Hepatocyte (in vitro differentiated cells): ENCODE data around the gene PAX3. TPM values are rescaled to one million over a fixed set of nuclear protein-coding genes. Genes with fewer than 3 reads are reported as not detected.

ENCODE experiments used
- DNase-seq: peaks from one replicate; pipeline ENCODE4 v3.0.0-alpha.2; 2016; ENCODE audit warnings: low spot score
- H2AFZ ChIP-seq: fragments of 200-600 bp; sonication (generic); 2 replicates; pipeline ENCODE4 v1.6.0; 2016; ENCODE audit warnings: antibody characterized with exemption, mild to moderate bottlenecking
- H3K27ac ChIP-seq: fragments of 200-600 bp; sonication (generic); 2 replicates; pipeline ENCODE4 v1.5.1; 2016; ENCODE audit warnings: mild to moderate bottlenecking
- H3K27me3 ChIP-seq: fragments of 200-600 bp; sonication (generic); 2 replicates; pipeline ENCODE4 v1.6.1; 2016
- H3K36me3 ChIP-seq: fragments of 200-600 bp; sonication (generic); replicated peaks from 2 replicates; pipeline ENCODE4 v1.5.1; 2016; ENCODE audit warnings: low read depth; ENCODE audit not compliant: insufficient read depth
- H3K4me1 ChIP-seq: fragments of 200-600 bp; sonication (generic); 2 replicates; pipeline ENCODE4 v1.5.1; 2016; ENCODE audit warnings: mild to moderate bottlenecking, moderate library complexity; ENCODE audit not compliant: insufficient read depth
- H3K4me2 ChIP-seq: fragments of 200-600 bp; sonication (generic); 2 replicates; pipeline ENCODE4 v1.6.0; 2016
- H3K4me3 ChIP-seq: fragments of 200-600 bp; sonication (generic); 2 replicates; pipeline ENCODE4 v1.5.1; 2016; ENCODE audit warnings: mild to moderate bottlenecking
- H3K79me2 ChIP-seq: fragments of 200-600 bp; sonication (generic); 2 replicates; pipeline ENCODE4 v1.6.0; 2017; ENCODE audit warnings: mild to moderate bottlenecking
- H3K9me2 ChIP-seq: fragments of 200-600 bp; sonication (generic); replicated peaks from 2 replicates; pipeline ENCODE4 v1.6.0; 2017; ENCODE audit warnings: mild to moderate bottlenecking; ENCODE audit not compliant: insufficient read depth
- H3K9me3 ChIP-seq: fragments of 200-600 bp; sonication (generic); 2 replicates; pipeline ENCODE4 v1.5.1; 2016; ENCODE audit warnings: low read depth, mild to moderate bottlenecking
- H4K20me1 ChIP-seq: fragments of 200-600 bp; sonication (generic); 2 replicates; pipeline ENCODE4 v1.6.0; 2016; ENCODE audit warnings: mild to moderate bottlenecking; ENCODE audit not compliant: insufficient read depth, poor library complexity, severe bottlenecking
- EZH2 ChIP-seq: fragments of 200-600 bp; sonication (generic); IDR thresholded peaks from 2 replicates; pipeline ENCODE4 v1.6.1; 2016; ENCODE audit warnings: antibody characterized with exemption, mild to moderate bottlenecking, borderline replicate concordance
- EZH2phosphoT487 ChIP-seq: fragments of 200-600 bp; sonication (generic); IDR thresholded peaks from one replicate; pipeline ENCODE4 v1.6.1; 2018; ENCODE audit warnings: antibody characterized with exemption, mild to moderate bottlenecking, low read depth, moderate library complexity; ENCODE audit not compliant: unreplicated experiment, severe bottlenecking
- WGBS: methylation state at CpG from one replicate; pipeline ENCODE4 v1.1.6; 2016; ENCODE audit warnings: low lambda C conversion rate; ENCODE audit errors: missing lambda C conversion rate; 5-methylcytosine and 5-hydroxymethylcytosine counted together
- polyA plus RNA-seq: library from polyadenylated mRNA; unstranded; fragments of >200 nt; fragmentation: Nextera tagmentation; extraction: Ambion mirVana; gene quantifications from 2 replicates; pipeline ENCODE4 v1.2.1, GENCODE V29; 2016
- total RNA-seq: library from RNA; depleted of rRNA; stranded (reverse); fragments of >200 nt; gene quantifications from 2 replicates; pipeline ENCODE4 v1.2.3, GENCODE V29; 2014
- TF ChIP-seq, protein P1 (sequence below): fragments of 200-600 bp; sonication (generic); IDR thresholded peaks from 2 replicates; pipeline ENCODE4 v1.5.1; 2016; ENCODE audit warnings: antibody characterized with exemption, mild to moderate bottlenecking; ENCODE audit not compliant: poor library complexity

Gene PAX3
- total and polyA plus RNA-seq, 2 experiments from 2014 or later = not detected

DNA sequence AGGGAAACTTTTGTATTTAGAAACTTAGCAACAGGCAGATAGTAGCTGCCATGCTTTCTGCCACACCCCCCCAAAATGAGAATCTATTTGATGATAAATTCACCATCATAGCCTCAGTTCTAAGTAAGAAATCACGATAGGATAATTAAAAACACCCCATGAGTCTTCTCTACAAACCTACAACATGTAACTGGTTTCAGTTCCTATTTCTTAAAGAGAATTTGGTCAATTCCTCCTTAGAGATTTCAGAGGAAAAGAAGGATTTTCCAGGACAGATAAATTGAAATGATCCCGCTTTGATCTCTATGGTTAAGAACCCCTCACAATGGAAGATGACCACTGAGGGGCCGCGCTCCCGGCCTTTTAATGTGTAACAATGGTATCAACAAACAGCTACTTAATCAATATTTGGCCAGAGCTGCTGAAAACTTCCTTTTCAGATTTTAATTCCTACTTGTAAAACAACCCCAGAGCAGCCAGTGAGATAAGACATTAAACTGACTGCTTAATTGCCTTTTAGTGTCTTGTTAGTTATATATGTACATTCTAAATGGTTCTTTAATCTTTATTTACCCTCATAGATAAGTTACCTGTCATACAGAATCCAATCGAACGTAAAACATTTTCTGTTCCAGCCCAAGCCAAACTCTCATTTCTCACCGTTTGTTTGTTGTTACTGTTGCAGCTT is 10.1 kb downstream of the PAX3 start:
- Histone ChIP-seq H3K79me2 (no peaks in the 10 kb centered on the region), H2AFZ (no peak overlapping the region), H3K9me3 (no peaks in the 10 kb centered on the region), H3K36me3 (no peaks in the 10 kb centered on the region), H3K27ac (no peak overlapping the region), H3K4me1 (no peaks in the 10 kb centered on the region), H3K9me2 (no peaks in the 10 kb centered on the region), H4K20me1 (no peaks in the 10 kb centered on the region), H3K4me2 (no peak overlapping the region), H3K4me3 (no peak overlapping the region), H3K27me3 (peaks cover 100% of the 10 kb centered on the region)
- 4% methylated on average over 8 of the region's 8 CpGs for WGBS
- TF ChIP-seq EZH2 (no peak), EZH2phosphoT487 (no peak)
- TF ChIP-seq, protein P1, sequence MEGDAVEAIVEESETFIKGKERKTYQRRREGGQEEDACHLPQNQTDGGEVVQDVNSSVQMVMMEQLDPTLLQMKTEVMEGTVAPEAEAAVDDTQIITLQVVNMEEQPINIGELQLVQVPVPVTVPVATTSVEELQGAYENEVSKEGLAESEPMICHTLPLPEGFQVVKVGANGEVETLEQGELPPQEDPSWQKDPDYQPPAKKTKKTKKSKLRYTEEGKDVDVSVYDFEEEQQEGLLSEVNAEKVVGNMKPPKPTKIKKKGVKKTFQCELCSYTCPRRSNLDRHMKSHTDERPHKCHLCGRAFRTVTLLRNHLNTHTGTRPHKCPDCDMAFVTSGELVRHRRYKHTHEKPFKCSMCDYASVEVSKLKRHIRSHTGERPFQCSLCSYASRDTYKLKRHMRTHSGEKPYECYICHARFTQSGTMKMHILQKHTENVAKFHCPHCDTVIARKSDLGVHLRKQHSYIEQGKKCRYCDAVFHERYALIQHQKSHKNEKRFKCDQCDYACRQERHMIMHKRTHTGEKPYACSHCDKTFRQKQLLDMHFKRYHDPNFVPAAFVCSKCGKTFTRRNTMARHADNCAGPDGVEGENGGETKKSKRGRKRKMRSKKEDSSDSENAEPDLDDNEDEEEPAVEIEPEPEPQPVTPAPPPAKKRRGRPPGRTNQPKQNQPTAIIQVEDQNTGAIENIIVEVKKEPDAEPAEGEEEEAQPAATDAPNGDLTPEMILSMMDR = no peak
- no peak for DNase-seq

- no peak for DNase-seq
- 32% methylated on average over 4 of the region's 4 CpGs for WGBS
- H3K4me2 ChIP-seq = no peak overlapping the region
- H3K36me3 ChIP-seq = no peaks in the 10 kb centered on the region
- H3K9me2 ChIP-seq = no peaks in the 10 kb centered on the region
- no peak overlapping the region for H3K27ac ChIP-seq
- H2AFZ ChIP-seq = no peak overlapping the region
- no peaks in the 10 kb centered on the region for H3K4me1 ChIP-seq
- no peak overlapping the region for H3K4me3 ChIP-seq
- no peaks in the 10 kb centered on the region for H3K9me3 ChIP-seq
- H3K27me3 ChIP-seq = peaks cover 100% of the 10 kb centered on the region
- H4K20me1 ChIP-seq = no peaks in the 10 kb centered on the region
- H3K79me2 ChIP-seq = no peaks in the 10 kb centered on the region
- TF ChIP-seq, protein P1 = no peak
- TF ChIP-seq EZH2 = no peak
Observed at GRCh38 chr2:222287862-222288479, 10.8 kb downstream of the PAX3 start.

DNA sequence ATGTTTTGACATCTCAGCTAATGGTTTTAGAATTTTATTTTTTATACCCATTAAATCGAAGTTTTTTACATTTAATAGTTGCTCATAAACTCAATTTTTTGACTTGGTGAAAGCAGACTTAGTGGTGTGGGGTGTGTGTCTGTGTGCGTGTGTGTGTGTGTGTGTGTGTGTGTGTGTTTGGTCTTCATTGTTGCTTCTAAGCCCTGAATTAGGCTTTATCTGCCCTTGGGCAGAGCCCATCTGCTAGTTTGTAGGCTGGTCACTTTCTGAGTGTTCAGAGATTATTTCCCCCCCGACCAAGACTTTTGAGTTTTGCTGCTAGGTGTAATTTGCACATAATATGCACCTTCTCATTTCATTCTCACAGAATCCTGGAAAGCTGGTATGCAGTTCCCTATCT is 14.3 kb downstream of the PAX3 start:
- TF ChIP-seq EZH2phosphoT487 (no peak), EZH2 (no peak)
- H3K36me3 ChIP-seq = no peaks in the 10 kb centered on the region

GRCh38 chr2:222283634-222284033 is 15.2 kb downstream of the PAX3 start:
- peaks cover 83% of the 10 kb centered on the region for H3K27me3 ChIP-seq
- no peak overlapping the region for H3K4me3 ChIP-seq
- WGBS = 19% methylated on average over 8 of the region's 8 CpGs
- H4K20me1 ChIP-seq = no peaks in the 10 kb centered on the region
- H3K4me1 ChIP-seq = no peaks in the 10 kb centered on the region
- H2AFZ ChIP-seq = no peak overlapping the region
- no peaks in the 10 kb centered on the region for H3K79me2 ChIP-seq
- H3K9me3 ChIP-seq = no peaks in the 10 kb centered on the region
- DNase-seq = no peak
- TF ChIP-seq, protein P1 = no peak
- TF ChIP-seq EZH2 (no peak), EZH2phosphoT487 (no peak)
- H3K9me2 ChIP-seq = no peaks in the 10 kb centered on the region
- H3K4me2 ChIP-seq = no peak overlapping the region
- H3K36me3 ChIP-seq = no peaks in the 10 kb centered on the region
- no peak overlapping the region for H3K27ac ChIP-seq

More for the DNA sequence above, 14.3 kb downstream of the PAX3 start:
- no peaks in the 10 kb centered on the region for H4K20me1 ChIP-seq
- no peak overlapping the region for H2AFZ ChIP-seq
- 47% methylated on average over 3 of the region's 3 CpGs for WGBS
- no peaks in the 10 kb centered on the region for H3K9me2 ChIP-seq
- H3K27ac ChIP-seq = no peak overlapping the region
- H3K4me1 ChIP-seq = no peaks in the 10 kb centered on the region
- DNase-seq = no peak
- no peak overlapping the region for H3K4me3 ChIP-seq
- H3K27me3 ChIP-seq = peaks cover 91% of the 10 kb centered on the region
- no peak overlapping the region for H3K4me2 ChIP-seq
- no peaks in the 10 kb centered on the region for H3K9me3 ChIP-seq
- H3K79me2 ChIP-seq = no peaks in the 10 kb centered on the region
